ENCODE measurements around the gene CDKAL1.

DNA sequence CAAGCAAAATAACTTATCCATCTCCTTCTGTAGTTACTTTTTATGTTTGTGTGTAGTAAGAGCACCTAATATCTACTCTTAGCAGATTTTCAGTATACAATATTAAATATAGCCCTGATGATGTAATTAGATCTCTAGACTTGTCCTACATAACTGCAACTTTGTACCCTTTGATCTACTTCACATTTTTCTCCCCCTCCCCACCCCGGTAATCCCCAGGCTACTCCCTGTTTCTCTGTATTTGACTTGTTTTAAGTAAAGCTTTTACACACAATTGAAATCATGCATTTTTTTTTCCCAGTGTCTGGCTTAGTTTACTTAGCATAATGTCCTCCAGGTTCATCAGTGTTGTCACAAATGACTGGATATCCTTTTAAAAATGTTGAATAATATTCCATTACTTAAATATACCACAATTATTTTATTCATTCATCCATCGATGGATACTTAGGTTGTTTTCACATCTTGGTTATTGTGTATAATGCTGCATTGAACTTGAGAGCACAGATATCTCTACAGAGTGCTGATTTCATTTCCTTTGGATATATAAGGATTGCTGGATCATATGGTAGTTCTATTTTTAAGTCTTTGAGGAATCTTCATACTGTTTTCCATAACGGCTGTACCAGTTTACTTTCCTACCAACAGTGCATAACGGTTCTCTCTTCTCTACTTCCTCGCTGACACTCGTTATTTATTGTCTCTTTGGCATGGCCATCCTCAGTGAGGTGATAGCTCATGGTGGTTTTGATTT is 212.7 kb downstream of the CDKAL1 start:
- TF ChIP-seq, protein P1, sequence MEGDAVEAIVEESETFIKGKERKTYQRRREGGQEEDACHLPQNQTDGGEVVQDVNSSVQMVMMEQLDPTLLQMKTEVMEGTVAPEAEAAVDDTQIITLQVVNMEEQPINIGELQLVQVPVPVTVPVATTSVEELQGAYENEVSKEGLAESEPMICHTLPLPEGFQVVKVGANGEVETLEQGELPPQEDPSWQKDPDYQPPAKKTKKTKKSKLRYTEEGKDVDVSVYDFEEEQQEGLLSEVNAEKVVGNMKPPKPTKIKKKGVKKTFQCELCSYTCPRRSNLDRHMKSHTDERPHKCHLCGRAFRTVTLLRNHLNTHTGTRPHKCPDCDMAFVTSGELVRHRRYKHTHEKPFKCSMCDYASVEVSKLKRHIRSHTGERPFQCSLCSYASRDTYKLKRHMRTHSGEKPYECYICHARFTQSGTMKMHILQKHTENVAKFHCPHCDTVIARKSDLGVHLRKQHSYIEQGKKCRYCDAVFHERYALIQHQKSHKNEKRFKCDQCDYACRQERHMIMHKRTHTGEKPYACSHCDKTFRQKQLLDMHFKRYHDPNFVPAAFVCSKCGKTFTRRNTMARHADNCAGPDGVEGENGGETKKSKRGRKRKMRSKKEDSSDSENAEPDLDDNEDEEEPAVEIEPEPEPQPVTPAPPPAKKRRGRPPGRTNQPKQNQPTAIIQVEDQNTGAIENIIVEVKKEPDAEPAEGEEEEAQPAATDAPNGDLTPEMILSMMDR (IDR thresholded peaks at IDR 0.05) = no peak
- TF ChIP-seq POLR2A (IDR thresholded peaks at IDR 0.05) (no peak), POLR2AphosphoS5 (IDR thresholded peaks at IDR 0.05) (no peak)
